Stimulated activated CD4-positive, alpha-beta T cell treated with anti-CD3 and anti-CD28 coated beads, Interleukin-1b, Interleukin-23, amount 100 ng/mL, for 24 hours (primary cell): Measurements from ENCODE around the gene TPX2.

Experiments
- DNase-seq, 4 experiments: peaks; one replicate each; pipeline ENCODE4 v3.0.0-alpha.2; 2020; ENCODE audit warnings: low read depth in 4 of 4, low spot score in 1 of 4

TPX2 gene

DNA sequence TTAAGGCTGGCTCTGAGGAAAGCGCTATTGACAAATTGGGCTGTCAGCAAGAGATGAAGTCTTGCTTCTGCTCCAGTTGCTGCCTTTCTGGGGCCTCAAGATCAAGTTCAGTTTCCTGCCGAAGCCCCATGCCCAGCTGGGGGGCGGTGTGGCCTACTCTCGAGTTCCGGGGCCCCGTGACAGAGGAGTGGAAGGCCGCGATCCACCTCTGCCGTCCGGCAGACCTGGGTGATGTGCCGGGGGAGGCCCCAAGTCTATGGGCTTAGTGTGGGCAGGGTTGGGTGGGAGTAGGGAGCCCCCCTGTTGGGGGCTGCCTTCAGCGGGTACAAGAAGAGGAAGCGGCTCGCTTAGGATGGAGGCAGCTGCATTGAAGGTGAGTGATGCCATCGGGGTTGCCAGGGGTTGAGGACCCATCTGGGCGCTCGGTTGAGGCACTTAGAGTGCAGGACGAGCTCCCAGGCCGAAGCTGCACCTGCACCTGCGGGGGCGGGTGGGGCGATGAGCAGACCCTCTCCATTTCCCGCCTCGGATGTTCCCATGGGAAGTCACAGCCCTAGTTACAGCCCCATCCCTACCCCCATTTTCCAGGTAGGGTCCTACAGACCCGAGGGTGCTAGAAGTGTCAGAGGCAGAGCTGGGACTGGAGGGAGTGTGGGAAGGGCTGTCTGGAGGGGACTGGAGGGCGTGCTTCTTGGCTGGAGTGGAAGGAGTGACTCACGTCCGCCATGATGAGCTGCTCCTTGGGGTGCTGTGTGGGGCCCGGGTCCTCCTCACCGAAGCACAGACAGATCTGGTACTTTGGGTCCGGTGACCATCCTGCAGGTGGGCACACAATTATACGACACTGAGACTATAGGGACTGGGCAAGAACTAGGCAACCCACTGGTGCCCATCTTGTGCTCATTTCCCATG lies 109.3 kb downstream of the TPX2 start:
- DNase-seq: no peak

DNA sequence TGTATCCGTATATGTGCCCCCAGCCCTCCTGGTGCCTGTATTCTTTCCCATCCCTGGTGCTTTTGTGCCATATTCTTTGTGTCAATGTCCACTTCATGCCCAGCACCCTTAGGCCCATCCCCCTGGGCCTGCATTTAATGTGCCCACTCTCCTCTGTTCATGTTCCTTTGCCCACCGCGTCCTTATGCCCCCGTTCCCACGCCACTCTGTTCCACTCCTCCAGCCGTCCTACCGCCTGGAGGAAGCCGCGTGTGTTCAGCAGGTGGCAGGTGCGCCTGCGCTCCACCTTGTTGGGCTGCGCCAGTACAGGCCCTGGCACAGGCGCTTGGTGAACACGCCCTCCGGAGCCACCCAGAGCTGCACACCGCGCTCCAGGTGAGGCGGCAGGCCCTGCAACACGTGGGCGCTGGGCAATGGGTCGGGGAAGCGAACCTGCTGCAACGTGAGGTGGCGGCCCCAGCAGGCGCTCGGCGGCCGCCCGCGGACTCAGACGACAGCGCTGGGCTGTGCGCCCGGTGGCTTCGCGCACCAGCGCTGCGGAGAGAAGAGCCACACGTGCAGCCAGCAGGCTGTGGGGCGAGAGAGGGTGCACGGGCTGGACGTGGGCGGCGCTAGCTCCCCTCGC lies 110.3 kb downstream of the TPX2 start:
- DNase-seq: no peak
